GM21423 (cell line): ENCODE data around the gene GNPDA1.
"Not testable (repeated sequence)": the region's sequence is repeated elsewhere in the genome, so short reads cannot be mapped to it uniquely, and the experiment has no call there.

Experiments
- ATAC-seq: cut with Tn5 transposase; IDR thresholded peaks from one replicate; pipeline ENCODE4 v1.9.1; 2021; ENCODE audit warnings: mild to moderate bottlenecking, moderate library complexity; ENCODE audit not compliant: unreplicated experiment

Gene GNPDA1

GRCh38 chr5:142012792-142013388, at the start of gene GNPDA1:
TSS of gene GNPDA1 (minus strand) at chr5:142013027. CDS start at chr5:142012035, 992 bp downstream.
- ATAC-seq = peak; percentile 53

DNA sequence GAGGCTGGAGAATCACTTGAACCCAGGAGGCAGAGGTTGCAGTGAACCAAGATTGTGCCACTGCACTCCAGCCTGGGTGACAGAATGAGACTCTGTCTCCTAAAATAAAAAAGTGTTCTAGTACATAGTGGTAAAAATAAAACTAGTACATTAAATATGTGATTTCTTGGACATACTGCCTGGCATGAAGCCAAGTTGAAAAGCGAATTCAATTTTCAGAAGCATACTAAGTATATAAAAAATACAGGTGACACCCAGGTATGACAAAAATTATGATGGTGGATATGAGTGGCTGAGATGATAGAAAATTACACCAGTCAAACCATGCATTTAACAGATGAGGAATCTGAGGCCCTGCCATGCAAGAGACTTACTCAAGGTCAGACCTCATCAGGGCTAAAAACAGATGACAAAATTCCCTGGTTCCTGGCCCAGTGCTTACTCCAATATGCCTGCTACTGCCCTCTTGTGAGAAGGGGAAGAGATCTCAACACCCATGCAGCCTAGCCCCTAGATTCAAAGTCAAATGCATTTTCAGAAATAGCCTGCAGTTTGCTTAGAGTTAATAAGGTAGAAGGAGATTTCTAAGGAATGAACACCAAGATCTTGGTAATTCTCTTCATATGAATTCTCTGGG, 46.6 kb upstream of the GNPDA1 start:
- ATAC-seq = no peak

DNA sequence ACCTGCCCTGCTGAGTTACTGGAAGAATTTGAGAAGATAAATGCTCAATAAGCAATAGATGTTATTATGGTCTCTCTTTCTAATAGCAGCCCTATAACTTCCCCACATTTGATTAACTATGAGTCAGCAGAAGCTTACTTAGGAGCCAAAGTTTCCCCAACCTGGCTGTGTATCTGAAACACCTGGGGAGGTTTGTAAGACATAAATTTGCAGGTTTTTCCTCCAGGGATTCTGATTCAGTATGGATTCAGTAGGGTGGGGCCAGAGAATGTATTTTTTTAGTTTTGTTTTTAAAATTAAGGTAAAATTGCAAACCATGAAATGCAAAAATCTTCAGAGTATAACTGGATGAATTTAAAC, 44.9 kb upstream of the GNPDA1 start:
- no peak for ATAC-seq

- ATAC-seq = no peak
Observed at GRCh38 chr5:142056816-142057696, 44.2 kb upstream of the GNPDA1 start.

GRCh38 chr5:142055301-142055700, 42.5 kb upstream of the GNPDA1 start:
- no peak for ATAC-seq

- ATAC-seq = no peak
Observed at GRCh38 chr5:142053426-142054151, 40.8 kb upstream of the GNPDA1 start.

GRCh38 chr5:142052026-142052425, 39.2 kb upstream of the GNPDA1 start:
- not testable (repeated sequence) for ATAC-seq

DNA sequence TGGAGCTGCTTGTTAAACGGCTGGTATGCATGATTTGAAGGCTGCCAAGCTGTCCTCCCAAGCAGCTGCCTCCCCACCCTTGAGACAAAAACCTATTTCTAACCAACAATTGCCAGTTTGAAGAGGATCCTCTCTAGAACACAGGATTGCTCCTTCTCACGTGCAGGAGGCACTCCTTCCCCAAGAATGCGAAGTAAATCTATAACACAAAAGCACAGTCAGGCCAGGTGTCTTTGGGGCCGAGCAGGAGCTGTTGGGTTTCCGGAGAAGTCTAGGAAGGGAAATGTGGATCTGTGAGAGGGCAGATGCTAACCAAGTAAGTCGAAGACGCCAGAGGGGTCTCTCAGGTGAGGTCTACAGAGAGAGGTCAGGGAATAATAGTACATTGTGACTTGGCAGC, 35.4 kb upstream of the GNPDA1 start:
- ATAC-seq = no peak

DNA sequence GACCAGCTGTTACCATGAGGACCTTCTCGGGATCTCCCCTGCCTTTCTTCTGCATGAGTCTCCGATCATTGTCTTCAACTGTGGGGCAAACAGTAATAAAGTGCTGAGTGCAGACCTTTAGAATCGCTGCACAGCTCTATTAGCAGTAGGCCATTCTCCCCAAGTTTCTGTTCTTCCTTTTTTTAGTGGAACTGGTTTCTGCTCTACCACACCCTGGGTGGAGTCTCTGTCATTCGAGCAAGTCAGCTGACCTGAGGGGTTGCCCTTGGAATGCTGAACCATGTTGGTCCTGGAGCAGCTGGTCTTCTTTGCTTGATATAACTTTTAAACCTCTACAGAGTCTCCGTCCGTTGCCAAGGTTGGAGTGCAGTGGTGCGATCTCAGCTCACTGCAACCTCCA, 33.4 kb upstream of the GNPDA1 start:
- ATAC-seq = no peak

DNA sequence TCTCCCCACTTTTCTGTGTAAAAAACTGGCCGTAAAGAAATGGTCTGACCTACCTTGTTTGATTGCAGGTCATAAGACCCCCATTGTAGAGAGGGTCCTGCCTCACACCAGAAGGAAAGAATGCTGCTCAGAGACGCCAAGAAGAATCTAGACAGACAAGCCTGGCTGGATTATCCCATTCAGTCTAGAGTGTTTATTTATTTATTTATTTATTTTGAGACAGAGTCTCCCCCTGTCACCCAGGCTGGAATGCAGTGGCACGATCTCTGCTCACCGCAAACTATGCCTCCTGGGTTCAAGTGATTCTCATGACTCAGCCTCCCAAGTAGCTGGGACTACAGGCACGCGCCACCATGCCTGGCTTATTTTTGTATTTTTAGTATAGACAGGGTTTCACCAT, 28.1 kb upstream of the GNPDA1 start:
- not testable (repeated sequence) for ATAC-seq

GRCh38 chr5:142040285-142040684, 27.5 kb upstream of the GNPDA1 start:
- no peak for ATAC-seq

DNA sequence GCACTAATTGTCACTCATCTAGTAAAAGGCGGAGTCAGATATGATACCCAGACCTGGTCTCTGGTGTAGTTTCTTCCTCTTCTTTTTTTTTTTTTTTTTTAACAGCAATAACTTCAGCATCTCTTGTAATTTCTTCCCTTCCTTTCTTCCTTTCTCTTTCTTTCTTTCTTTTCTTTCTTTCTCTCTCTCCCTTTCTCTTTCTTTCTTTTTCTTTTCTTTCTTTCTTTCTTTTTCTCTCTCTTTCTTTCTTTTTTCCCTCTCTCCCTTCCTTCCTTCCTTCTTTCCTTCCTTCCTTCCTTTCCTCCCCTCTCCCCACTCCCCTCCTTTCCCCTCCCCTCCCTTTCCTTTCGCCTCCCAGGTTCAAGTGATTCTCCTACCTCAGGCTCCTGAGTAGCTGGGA, 25.9 kb upstream of the GNPDA1 start:
- no peak for ATAC-seq

DNA sequence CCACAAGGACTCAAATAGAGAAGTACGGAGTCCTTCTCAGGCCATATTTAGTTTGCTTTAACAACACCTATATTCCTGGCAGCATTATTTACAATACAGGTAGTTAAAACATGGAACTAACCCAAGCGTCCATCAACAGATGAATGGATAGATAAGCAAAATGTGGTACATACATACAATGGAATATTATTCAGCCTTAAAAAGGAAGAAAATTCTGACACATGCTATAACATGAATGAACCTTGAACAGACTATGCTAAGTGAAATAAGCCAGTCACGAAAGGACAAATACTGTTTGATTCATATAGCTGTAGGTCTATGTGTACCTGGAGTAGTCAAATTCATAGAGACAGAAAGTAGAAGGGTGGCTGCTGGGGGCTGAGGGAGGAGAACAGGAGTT, 24.8 kb upstream of the GNPDA1 start:
- ATAC-seq = not testable (repeated sequence)

DNA sequence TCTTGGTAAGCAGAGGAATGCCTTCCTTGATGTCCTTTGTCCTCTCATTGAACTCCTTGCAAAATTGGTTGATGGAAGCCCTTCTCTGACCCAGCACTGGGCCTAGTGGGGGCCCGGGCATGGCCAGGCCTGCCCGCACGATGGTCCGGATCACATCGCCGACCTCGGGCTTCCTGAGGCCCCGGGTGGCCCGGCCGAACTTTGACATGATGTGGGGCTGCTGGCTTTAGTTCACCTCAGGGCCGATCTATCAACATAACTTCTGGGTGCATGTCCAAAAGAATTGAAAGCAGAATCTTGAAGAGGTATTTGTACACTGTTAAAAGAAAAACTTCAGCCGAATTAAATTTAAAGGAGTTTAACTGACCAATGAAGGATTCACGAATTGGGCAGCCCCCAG, 24.1 kb upstream of the GNPDA1 start:
- ATAC-seq = no peak

DNA sequence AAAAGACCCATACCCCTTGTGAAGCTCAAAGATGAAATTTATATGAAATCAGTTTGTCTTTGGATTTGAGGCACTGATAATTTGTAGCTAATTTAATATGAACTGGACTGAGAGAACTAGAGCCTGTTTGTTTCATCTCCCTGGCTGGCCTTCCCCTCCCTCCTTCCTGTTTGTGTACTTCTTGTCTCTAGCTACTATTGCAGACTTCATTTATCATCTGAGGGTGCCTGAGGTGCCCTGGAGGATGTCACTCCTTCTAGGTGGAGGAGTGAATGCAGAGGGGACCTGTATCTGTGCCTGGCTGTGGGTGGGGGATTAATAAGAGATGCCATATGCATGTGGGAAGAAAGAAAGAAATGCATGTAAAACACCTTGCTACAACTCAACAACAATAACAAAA, 22.2 kb upstream of the GNPDA1 start:
- no peak for ATAC-seq

GRCh38 chr5:142033632-142034567, 21.1 kb upstream of the GNPDA1 start:
- ATAC-seq = not testable (repeated sequence)

- no peak for ATAC-seq
Observed at GRCh38 chr5:142032747-142033631, 20.2 kb upstream of the GNPDA1 start.

GRCh38 chr5:142032150-142032549, 19.3 kb upstream of the GNPDA1 start:
- ATAC-seq = no peak

GRCh38 chr5:142025637-142026036, 12.8 kb upstream of the GNPDA1 start:
- ATAC-seq = no peak
